ENCODE data around the gene SLC43A1.
A peak's percentile ranks its signal among the peaks of the same experiment; 100 is the strongest.

The SLC43A1 gene

GRCh38 chr11:57482782-57483561, 32.5 kb downstream of the SLC43A1 start:
- peak; percentile 55 for DNase-seq (ENCODE audit: low spot score)
- ChIA-PET CTCF (interaction anchor here (0.5 to 1.7 kb wide), 13 partner anchors 8 to 900 kb away, joined by 3 to 5 read pairs (median 3); partner anchors contain the start of gene RTN4RL2), POLR2A (ENCODE audit: low non-redundant PET) (no interaction called here)
- no peak overlapping the region for H3K27ac ChIP-seq
- peak; percentile 84 for TF ChIP-seq CTCF (conservative IDR thresholded peaks at IDR 0.05; ENCODE audit: low read depth)

DNA sequence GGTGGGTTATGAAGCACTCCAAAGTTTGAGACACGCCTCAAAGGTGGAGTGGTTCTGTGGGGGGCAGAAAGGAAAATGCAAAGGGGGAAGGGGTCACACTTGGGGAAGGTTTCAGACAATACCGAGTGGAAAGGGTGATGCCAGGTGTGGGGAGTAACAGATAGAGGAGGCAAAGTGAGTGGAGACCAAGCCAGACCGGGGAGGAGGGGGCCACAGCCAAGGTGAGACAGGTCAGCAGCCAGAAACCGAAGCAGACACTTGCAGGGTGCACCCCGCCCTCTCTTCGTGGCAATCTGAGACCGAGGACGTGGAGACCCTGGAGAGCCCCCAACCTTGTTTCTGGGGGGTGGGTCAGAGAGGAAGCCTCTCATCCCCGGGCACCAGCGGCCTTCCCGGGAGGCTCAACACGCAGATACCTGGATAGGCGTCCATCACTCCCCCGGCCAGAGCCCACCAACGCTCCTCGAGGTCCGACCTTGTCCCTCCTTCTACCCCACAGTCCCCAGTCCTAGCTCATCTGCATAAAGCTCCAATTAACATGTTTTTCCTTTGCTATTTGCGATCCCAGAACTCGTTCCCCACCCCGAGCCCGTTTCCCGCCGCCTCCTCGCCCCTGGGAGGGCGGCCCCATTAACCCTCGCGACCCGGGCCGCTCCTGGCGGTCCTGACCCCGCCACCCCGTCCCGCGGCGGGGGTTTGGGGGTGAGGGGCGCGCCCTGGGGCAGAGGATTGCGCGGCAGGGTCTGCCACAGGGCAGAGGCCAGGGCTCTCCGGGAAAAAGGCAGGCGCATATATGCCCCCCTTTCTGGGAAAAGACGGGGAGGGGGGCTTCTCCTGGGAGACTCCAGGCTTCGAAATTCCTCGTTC, 33.4 kb downstream of the SLC43A1 start:
- DNase-seq (ENCODE audit: low spot score) = no peak
- H3K27ac ChIP-seq = no peak overlapping the region
- CTCF ChIA-PET = interaction anchor here (0.6 to 1.7 kb wide), 10 partner anchors 7 to 578 kb away, joined by 3 to 6 read pairs (median 3); partner anchors contain the start of gene RTN4RL2
- TF ChIP-seq CTCF (conservative IDR thresholded peaks at IDR 0.05; ENCODE audit: low read depth) = no peak
- POLR2A ChIA-PET (ENCODE audit: low non-redundant PET) = no interaction called here

DNA sequence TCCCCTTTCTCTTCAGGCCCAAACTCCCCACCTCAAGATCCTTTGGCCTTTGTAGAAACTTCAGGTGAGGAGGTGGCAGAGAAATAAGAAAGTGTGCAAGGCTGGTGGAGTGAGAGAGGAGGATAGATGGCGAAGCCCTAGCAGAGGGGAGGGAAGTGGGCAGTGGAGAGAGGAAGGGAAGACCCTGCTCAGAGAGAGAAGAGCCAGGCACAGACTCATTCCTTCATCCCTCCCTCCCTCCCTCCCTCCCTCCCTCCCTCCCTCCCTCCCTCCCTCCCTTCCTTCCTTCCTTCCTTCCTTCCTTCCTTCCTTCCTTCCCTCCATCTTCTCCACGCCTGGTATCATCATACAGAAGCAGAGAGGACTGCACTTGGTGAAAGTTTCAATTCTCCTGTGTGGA, 34.2 kb downstream of the SLC43A1 start:
- ChIA-PET POLR2A (ENCODE audit: low non-redundant PET) (no interaction called here), CTCF (interaction anchor here (1.5 to 1.7 kb wide), 3 partner anchors 8 to 47 kb away, joined by 3 to 6 read pairs (median 4); partner anchors contain the start of gene RTN4RL2)
- DNase-seq (ENCODE audit: low spot score) = no peak
- no peak for TF ChIP-seq CTCF (conservative IDR thresholded peaks at IDR 0.05; ENCODE audit: low read depth)
- no peak overlapping the region for H3K27ac ChIP-seq

DNA sequence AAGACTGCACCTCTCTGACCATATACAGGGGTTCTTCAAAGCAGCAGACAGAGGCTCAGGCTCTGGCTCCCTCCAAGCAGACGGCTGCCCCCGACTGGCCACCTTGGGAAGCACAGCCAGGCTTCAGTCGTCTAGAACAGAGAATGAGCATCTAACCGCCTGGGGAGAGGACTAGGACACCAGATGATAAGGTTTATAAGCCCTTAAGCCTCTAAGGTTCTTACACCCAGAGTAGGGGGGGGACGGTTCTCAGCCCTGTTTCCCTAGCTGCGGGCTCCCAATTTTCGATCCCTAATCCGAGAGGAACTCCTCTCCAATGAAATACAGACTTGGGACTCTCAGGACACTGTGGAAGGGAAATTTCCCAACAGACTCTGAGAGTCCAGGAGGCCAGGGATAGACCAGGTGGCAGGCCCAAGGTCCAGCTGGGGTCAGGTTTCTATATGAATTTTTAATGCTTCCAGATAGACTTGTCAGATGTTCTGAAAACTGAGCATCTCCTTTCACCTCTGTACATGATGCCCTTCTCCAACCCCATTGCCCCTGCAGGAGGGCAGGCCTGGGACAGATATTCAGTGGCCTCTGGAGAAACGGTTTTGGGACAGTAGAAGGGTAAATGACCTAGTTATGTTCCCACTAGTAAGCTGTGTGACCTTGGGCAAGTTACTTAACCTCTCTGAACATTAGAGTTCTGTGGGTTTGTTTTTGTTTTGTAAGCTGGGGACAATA, 34.9 kb downstream of the SLC43A1 start:
- H3K27ac ChIP-seq = no peak overlapping the region
- TF ChIP-seq CTCF (conservative IDR thresholded peaks at IDR 0.05; ENCODE audit: low read depth) = peak; percentile 56
- CTCF ChIA-PET = interaction anchor here (0.6 to 1.6 kb wide), 4 partner anchors 8 to 47 kb away, joined by 3 to 6 read pairs (median 4); no protein-coding TSS in a partner anchor
- POLR2A ChIA-PET (ENCODE audit: low non-redundant PET) = no interaction called here
- no peak for DNase-seq (ENCODE audit: low spot score)

GRCh38 chr11:57479911-57480310, 35.6 kb downstream of the SLC43A1 start:
- POLR2A ChIA-PET (ENCODE audit: low non-redundant PET) = no interaction called here
- H3K27ac ChIP-seq = no peak overlapping the region
- CTCF ChIA-PET = interaction anchor here (0.8 to 1.0 kb wide), 2 partner anchors 9 to 22 kb away, joined by 3 to 4 read pairs; no protein-coding TSS in a partner anchor
- DNase-seq (ENCODE audit: low spot score) = peak; percentile 57
- no peak for TF ChIP-seq CTCF (conservative IDR thresholded peaks at IDR 0.05; ENCODE audit: low read depth)

Data from RWPE1 (cell line).